GM19238 (cell line): ENCODE data around the gene CD40LG.

ENCODE experiments used
- DNase-seq: peaks from one replicate; pipeline ENCODE4 v3.0.0; 2011; ENCODE audit warnings: low spot score; ENCODE audit not compliant: insufficient read length

The CD40LG gene

DNA sequence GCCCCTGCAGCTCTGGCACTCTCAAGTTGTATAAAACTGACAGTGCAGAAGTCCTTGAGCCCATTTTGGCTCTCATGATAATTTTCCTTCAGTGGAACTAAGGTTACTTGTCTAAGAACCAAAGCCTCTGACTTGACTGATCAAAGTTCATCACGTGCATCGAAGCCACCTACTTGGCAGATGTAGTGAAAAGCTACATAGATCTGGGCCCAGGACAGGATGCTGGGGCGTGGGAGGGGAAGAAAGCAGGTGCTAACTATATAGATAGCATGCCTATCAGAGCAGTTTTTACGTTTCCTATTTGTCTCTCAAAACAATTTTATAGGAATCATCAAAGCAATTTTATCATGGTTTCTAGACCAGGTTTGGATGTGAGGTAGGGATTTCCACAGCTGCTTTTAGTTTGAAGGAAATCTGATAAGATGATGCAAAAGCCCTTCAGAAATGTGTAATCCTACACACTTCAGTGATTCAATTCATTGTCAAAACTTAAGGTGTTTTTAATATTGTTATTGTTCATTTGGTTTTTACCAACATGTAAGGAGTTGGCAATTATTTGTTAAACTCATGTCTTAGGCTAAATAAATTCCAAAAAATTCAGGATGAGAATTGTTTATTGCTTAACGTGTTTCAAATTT lies 1.2 kb upstream of the CD40LG start:
- DNase-seq = no peak

DNA sequence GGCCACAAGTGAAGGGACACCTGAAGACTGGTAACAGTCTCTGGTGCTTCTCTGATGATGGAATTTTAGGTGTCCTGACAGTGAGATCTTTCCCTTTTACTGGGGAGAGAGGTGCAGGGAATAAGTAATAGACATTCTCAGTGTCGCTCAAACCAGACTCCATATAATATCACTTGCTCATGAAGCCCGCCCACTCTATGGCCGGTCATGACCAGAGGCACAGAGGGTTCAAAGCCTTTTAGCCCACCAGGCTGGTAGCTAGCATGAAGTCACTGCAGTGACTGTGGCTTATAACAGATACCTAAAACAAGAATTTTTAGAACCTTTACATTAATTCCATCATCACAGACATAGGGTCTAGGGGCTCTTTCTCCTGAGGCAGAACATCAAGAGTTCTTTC lies 2.9 kb downstream of the CD40LG start:
- DNase-seq = no peak

DNA sequence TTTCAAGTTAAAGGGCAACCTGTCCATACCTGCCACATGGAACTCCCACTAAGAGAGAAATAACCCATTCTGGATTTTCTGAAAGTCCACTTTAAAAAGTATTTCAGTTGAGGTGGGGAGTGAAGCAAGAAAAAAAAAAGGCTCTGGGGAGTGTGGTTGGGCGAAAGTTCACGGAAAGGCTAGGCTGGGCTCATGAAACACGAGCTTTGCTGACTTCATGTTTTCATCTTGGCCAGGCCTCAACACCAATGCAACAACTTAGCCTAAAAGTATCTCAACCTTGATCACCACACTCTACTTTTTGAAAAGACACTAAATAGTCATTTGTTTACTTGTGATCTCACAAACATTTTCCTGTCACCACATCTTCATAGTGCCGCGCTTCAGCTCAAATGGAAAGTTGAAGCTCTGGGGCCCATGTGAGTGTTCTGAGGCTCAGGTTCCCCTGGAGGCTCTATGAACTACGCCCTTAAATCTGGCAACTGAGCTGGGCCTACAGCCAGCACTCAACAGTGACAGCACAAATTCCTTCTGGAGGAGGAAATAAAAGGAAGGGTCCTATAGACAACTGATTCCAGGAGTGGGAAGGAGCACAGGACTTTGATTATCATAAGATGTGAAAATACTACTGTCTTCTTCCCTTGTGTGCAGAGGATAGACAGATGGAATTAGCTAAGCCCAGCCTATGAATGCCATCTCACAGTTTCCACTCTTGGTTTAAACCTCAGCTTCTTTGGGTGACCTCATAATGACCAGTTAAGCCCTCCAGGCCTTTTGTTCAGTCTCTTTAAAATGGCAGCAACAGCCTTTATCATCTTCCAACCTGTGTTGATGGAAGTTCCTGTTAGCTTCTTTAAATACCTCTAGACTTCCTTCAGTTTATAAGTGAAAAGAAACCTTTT lies 5.1 kb downstream of the CD40LG start:
- DNase-seq = no peak

DNA sequence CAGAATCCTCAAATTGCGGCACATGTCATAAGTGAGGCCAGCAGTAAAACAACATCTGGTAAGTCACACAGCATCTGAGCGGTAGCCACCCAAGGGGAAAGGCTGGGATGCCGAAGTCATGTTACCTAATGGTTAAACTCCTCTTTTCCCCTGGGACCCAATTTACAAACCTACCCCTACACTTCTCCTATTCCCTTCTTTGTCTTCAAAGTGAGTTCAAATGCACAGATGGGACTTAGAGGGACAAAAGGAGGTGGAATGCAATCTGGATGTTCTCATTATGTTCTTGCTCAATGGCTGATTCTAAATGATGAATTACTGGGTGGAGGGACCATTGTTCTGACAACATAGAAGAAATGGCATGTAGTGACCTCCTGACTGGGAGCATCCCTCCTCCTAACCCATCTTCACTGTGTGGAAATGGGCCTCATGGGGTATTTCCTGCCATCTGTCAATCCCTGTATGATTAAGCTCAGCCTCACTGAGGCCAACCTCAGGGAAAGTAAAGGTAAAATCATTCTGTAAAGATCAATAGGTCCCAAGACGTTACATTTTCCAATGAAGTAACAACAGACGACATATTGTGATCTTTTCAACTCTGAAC lies 8.5 kb downstream of the CD40LG start:
- no peak for DNase-seq

DNA sequence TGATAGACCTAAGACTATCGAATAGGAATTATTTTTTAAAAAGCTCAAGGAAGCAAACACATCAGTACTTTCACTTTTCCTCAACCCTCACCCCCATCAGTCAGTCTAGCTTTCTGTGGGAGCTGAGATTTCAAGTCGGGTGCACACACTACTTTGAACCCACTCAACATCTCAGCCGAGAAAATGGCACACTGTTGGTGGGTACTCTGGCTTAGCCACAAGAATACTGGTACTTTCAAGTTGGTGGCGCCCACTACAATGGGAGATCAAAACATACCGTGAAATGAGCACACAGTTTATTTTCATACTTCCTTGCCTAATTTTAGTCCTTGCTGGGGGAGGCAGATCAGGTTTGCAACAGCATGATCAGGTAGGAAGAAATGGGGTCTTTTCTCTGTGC lies 10.2 kb downstream of the CD40LG start:
- no peak for DNase-seq

DNA sequence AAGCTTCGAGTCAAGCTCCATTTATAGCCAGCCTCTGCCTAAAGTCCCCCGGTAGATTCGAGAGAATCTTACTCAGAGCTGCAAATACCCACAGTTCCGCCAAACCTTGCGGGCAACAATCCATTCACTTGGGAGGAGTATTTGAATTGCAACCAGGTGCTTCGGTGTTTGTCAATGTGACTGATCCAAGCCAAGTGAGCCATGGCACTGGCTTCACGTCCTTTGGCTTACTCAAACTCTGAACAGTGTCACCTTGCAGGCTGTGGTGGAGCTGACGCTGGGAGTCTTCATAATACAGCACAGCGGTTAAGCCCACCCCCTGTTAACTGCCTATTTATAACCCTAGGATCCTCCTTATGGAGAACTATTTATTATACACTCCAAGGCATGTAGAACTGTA lies 11.2 kb downstream of the CD40LG start:
- DNase-seq = no peak

DNA sequence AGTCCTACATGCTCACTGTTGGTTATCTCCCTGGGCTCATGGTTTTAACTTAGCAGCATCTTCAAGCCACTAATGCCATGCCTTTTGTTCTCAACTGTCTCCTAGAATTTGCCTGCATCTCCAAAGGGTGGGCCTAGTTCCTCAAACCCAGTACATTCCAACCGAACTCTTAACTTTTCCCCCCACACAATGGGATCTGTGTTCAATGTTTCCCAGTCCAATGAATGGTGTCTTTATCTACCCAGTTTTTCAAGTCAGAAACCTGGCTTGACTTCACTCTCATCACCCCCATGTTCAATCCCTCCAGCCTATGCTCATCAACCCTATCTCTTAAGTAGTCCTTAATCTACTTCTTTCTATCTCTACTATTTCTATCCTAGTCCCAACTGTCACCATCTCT lies 12.9 kb downstream of the CD40LG start:
- no peak for DNase-seq

DNA sequence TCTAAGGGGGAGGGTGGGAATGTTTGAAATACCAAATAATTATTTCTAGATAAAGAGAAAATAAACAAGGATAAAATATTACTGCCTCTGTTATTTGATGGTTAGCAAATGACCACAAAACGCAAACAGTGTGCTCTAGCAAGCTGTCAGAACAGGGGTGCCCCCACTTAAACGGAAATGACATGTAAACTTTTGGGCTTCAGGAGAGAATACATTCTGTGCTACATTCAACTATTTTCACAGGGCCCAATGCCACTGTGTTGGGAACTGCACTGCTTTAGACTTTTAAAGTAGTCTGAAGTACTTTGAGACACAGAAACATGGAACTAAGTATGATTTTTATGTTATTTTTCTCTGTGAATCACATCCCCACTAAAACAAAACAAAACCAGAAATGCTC lies 14.1 kb downstream of the CD40LG start:
- DNase-seq = no peak

DNA sequence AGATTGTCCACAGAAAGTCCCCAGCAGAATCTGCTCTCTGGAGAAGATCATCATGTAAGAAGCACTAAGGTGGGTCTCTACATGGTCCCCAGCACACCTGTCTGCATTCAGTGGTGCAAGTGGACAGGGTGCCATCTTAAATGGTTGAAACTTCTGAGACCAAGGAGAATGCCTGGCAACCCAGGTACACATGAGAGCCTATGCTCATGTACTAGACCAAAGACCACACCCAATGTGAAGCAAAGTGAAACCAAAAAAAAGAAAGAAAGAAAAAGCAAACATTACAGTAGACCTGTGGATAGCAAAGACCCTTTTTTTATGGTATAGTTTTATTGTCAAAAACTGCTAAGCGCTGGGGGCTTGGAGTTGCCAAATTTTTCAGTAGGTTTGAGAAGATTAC lies 15.0 kb downstream of the CD40LG start:
- DNase-seq = no peak

DNA sequence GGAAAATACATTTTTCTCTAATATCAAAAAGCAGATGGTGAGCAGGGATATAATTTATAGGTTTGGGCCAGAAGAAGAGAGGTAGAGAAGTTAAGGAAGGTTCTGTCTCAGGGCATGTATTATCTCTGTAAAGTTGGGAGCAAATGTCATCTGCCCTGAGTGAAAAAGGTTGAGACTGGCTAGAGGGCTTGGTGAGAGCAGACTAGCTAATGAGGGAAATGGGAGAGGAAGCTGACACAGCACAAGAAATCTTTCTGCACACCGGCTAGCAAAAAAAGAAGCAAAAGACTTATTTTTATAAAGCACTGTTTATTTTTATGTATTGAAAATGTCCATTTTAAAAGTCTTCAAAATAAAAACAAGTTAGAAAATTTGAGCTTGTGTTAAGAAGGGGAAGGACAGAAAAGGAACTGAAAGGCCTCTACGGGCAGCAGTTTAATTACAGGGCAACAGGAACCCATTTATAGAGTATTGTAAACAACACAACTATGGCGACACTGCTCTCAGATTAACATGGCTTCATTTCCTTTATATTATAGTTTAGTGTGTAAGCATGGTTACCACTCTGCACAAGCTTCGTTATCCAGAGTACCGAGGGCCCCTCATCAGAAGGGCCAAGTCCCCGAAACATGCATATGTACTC lies 17.4 kb downstream of the CD40LG start:
- no peak for DNase-seq

DNA sequence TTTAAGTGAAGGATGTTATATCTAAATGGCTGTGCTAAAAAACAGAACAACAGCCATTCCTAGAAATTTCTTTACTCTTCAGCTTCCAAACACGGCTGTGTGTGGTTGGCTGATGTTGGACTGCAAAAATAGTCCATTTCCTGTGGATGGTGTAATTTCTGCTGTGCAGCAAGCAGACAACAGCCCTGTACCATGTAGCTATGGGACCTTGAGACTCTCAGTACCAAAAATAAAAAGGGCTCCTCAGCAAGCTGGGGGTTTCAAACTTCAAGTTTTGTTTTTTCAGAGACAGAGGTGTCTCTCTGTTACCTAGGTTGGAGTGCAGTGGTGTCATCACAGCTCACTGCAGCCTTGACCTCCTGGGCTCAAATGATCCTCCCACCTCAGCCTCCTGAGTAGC lies 18.1 kb downstream of the CD40LG start:
- no peak for DNase-seq

DNA sequence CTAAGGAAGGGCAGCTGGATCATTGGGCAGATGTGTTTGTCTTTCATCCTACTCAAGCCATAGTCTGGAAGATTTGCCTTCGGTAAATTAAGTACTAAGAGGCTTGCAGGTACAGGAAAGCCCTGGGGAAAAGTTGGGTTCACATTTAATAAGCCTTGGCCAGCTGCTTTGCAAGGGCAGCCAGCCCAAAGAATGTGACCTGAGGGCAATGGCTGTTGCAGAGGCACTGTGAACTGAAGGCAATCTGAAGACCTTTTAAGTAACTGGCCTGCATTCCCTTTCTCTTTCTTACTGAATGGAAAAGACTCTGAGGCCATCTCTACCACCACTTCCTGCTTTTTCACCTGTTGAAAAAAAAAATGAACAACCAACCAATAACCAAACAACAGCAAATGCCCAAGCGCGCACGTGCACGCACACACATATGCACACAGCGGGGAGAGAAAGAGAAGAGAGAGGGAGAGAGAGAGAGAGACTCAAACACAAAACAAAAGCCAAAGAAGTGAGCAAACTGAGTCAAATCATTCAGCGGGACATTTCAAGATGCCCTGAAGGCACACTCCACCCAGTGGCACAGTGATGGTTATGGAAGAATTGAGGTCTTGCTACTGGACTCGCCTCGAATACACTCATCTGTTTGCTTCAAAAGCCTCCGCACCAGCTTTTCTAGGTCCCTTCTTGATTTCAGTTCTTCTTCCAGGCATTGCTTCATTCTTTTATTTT lies 19.6 kb downstream of the CD40LG start:
- no peak for DNase-seq

DNA sequence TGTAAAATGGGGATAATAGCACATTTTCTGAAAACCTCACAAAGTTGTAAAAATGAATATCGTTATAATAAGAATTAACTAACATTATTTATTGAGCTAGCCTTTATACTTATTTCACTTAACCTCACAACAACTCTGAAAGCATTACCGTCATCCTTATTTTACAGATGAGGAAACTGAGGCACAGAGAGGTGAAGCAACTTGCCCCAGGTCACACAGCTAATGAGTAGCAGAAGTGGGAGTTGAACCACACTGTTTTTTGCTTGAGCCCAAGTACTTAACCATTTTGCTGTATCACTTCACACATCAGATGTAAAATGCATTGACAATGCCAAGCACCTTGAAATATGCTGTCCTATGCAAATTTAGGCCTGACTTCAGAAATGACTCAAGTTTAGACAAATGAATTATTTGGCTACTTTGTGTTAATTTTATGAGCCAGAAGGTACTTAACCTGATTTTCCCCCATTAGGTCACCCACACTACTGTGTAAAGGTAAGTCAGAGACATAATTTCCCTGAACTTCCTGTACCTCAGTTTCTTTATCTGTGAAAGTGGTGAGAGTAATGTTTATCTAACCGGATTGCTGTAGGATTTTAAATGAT lies 23.1 kb downstream of the CD40LG start:
- no peak for DNase-seq

DNA sequence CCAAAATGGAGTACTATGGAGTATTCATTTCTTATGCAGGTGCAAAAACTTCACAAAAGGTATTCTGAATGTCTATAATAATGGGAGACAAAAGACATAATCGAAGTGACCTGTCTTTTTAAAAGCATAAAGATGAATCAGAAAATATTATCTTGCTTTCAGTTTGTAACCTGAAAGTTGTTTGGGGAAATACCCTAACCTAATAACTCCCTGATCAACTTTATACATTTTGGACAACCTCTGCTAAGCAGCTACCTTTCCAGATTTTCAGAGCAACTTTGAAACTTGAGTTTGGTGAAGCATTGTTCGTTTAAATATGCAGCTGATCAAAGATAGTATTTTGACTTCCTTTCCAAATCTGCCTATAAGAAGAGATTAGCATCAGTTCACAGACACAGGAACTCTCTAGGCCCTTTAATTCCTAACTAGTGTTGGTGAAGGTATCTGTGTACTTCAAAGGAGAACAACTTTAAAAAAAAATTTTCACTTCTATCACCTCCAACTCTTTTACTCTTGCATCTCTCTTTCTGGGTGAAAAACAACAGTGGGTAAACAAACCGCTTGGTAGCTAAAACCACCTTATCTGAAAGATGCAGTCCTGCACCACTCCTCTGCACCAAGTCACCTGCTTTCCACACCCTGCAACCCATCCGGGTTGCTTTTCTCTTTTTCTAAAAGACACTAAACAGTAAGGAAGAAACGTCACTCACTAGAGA lies 26.5 kb downstream of the CD40LG start:
- no peak for DNase-seq

DNA sequence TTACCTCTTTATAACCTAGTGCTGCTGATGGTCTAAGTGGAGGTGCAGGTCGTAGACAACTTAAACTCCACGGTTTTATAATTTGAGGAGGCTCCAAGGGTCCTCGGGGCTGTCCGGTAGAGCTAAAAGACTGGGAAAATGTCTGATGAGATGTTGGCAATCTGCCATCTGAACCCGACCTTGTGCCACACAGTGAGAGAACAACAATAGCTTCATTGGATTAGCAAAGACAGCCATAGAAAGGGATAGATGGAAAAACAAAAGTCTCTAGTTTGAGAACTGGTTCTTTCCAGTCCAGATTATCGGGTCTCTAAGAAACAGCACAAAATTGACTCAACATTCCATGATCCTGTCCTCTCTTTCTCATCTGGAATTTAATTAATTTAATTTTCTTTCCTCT lies 31.6 kb downstream of the CD40LG start:
- DNase-seq = no peak

DNA sequence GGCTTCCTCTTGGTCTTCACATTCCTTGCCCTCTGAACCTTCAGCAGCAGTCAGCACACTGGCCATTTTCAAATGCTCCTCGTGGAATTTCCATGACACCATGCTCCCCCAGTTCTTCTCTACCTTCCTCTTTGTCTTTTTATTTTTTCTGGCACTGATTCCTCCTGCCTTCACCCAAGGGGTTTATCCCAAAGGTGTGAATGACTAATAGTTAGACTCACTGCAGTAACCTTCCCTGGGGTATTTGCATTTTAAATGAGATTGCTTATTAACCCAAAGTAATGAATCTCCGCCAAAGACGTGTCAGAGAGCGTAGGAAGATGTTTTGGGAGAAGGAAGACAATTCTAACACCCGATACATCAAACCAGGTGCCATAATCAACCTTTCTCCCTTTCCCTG lies 36.2 kb downstream of the CD40LG start:
- DNase-seq = no peak

DNA sequence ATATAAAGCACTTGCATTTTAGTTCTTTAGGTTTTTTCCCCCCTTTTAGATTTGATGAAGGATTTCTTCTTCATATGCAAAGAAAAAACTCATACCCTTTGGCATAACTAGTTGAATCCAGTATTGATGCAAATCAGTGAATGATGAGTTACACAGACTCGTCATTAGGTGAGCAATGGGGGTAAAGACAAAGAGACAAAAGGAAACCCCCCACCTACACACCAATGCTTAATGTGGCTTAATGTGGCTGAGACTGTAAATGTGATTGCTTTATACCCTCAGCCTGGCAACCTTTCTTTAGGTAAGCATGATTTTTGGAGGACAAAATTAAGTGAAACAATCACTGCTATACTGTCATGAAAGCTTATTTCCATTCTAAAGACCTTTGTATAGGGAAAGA lies 39.5 kb downstream of the CD40LG start:
- no peak for DNase-seq

DNA sequence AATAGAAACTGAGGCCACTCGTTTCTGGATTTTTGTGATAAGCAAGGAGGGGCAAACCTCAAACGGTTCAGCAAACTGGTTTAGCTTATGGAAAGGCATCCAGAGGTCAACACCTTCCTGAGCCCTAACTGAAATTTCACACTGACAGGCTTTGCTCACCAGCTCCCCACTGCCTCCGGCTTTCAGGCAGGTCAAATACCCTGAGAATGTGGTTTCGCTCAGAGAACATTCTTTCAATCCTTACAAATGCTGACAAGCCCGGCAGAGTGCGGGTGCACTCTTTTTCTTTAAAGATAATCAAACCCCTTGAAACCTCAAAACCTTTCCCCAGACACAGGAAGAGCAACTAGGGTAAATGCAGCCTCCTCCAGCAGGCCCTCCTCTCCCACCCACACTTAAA lies 41.5 kb downstream of the CD40LG start:
- no peak for DNase-seq

DNA sequence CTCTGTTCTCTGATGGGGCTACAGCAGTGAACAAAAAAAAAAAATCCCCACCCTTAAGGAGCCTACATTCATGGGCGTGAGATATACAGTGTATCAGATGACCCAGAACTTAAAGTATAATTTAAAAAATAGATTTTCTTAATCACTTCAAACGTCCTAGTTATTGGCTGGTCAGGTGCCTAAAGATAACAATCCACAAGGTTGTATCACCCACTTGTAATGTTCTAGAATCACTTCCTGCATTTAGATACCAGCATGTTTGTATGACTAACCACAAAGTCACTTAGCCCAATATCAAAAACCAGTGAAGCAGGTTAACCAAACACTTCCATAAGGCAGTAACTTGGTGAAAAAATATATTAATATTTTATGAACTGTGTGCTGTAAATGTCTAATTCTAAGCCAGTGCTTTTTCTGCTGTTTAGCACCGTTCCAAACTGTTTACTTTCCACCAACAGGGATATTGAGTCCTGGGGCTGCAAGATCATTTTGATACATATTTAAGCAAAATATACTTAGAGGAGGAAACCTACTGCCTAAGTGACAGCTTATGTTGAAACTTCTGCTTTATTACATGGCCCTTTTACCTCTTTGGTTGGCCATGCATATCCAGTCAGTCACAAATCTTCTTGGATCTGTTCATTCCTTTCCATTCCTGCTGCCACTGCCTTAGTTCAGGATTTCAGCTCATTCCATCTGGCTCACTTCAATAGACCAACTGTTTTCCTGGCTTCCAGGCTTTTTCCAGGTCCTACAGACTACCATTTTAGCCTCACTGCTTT lies 43.3 kb downstream of the CD40LG start:
- no peak for DNase-seq

DNA sequence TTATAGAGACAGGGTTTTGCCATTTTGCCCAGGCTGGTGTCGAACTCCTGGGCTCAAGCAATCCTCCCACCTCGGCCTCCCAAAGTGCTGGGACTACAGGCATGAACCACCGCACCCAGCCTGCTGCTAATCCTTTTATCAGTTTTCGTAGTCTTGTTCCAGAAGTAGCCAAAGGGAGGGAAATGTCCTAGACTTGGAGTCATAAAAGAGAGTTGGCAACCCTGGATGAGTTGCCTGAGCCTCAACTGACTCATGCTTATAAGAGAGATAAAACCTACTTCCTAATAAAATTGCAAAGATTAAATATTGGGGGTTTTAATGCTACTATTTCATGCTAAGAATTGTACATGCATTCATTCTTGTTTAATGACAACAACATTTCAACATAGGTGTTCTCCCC lies 44.3 kb downstream of the CD40LG start:
- DNase-seq = no peak
